Naive thymus-derived CD8-positive, alpha-beta T cell (primary cell): ENCODE data around the gene INA. TPM values are rescaled to one million over a fixed set of nuclear protein-coding genes. Genes with fewer than 3 reads are reported as not detected.

Source experiments
- ATAC-seq, 2 donors: fragments of 150-1000 bp; cut with Tn5 transposase in 1 of 2; sonication (Bioruptor Pico), chemical (Tn5 transposase) in 1 of 2; 1 replicate in 1 of 2; 2 replicates in 1 of 2; pipeline ENCODE4 v1.10.0; 2021; ENCODE audit warnings: mild to moderate bottlenecking in 2 of 2, moderate library complexity in 2 of 2
- POLR2A ChIA-PET: fragments of 350-600 bp; sonication (Branson Sonifier 250); formaldehyde crosslinking; loops from one replicate; lab custom pipeline; 2021; ENCODE audit warnings: antibody characterized with exemption; lab: Charles Lee
- DNase-seq, 10 donors: peaks; one replicate each; pipeline versions ENCODE4 v3.0.0 to v3.0.0-alpha.2; 2020 to 2022
- H3K27ac Mint-ChIP-seq, 10 donors: one replicate each; pipeline ENCODE4 v1.8.0; 2020 to 2022; ENCODE audit warnings: mild to moderate bottlenecking in 10 of 10, mixed read lengths in 10 of 10, moderate library complexity in 4 of 10, inconsistent platforms in 1 of 10
- H3K27me3 Mint-ChIP-seq, 5 donors: one replicate each; pipeline ENCODE4 v1.8.0; 2021 to 2022; ENCODE audit warnings: mixed read lengths in 5 of 5
- H3K36me3 Mint-ChIP-seq, 3 donors: one replicate each; pipeline ENCODE4 v1.8.0; 2020 to 2022; ENCODE audit warnings: mixed read lengths in 3 of 3, mild to moderate bottlenecking in 2 of 3, inconsistent platforms in 1 of 3
- H3K4me1 Mint-ChIP-seq, 4 donors: one replicate each; pipeline ENCODE4 v1.8.0; 2021 to 2022; ENCODE audit warnings: mixed read lengths in 4 of 4
- H3K4me3 Mint-ChIP-seq, 10 donors: one replicate each; pipeline ENCODE4 v1.8.0; 2020 to 2022; ENCODE audit warnings: mild to moderate bottlenecking in 10 of 10, mixed read lengths in 10 of 10, moderate library complexity in 6 of 10, inconsistent platforms in 1 of 10
- H3K9me3 Mint-ChIP-seq, 9 donors: one replicate each; pipeline ENCODE4 v1.8.0; 2020 to 2022; ENCODE audit warnings: mixed read lengths in 9 of 9, mild to moderate bottlenecking in 3 of 9, inconsistent platforms in 1 of 9, moderate library complexity in 1 of 9
- polyA plus RNA-seq, 3 donors: library from polyadenylated mRNA; unstranded; fragments of 300-500 nt; fragmentation: Illumina TruSeq; gene quantifications; one replicate each; pipeline ENCODE4 v1.2.3, GENCODE V29; 2021
- total RNA-seq, 8 experiments: library from RNA in 2 of 8; stranded (reverse) in 2 of 8; gene quantifications; one replicate each; pipeline ENCODE4 v1.2.3 and lab custom pipeline; 2021 to 2026

The INA gene
- total and polyA plus RNA-seq, 5 experiments from 2014 or later: not detected

DNA sequence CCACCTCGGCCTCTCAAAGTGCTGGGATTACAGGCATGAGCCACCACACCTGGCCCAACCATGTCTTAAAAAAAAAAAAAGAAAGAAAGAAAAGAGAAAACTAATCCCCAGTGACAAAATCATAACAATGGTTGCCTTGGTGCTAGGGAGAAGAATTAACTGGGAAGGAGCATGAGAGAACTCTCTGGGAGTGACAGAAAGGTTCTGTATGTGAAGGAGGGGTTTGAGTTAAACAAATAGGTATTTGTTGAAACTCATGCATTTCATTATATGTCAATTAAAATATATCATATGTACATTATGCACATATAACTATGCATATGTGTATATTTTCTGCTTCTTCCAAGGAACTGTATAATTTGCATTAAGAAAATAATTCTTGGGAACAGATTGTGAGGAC, 33.3 kb downstream of the INA start:
- no peak for ATAC-seq
- DNase-seq: no peak
- Mint-ChIP-seq H3K4me3 (no peak overlapping the region), H3K4me1 (no peaks in the 10 kb centered on the region), H3K36me3 (peaks cover 0 to 64% (median 25%) of the 10 kb centered on the region in 3 donors), H3K9me3 (no peaks in the 10 kb centered on the region), H3K27ac (no peak overlapping the region), H3K27me3 (no peaks in the 10 kb centered on the region)
- POLR2A ChIA-PET: no interaction called here

DNA sequence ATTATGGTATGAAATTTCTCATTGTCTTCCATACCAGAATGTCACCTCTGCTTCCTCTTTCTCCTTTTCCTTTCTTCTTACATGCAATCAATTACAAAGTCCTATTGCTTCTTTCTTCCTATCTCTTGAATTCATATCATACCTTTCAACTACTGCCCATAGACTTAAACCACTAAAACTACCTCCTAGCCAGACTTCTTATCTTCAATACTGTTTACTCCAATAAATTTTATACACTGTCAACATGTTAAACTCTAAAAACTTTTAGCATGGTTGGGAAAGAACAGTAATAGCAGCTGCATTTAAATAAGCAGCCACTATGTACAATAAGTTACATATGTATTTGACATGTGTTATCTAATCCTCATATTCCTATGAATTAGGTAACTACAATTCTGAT, 39.1 kb downstream of the INA start:
- H3K4me1 Mint-ChIP-seq: no peaks in the 10 kb centered on the region
- POLR2A ChIA-PET: no interaction called here
- peak overlapping the region in 1 of 10 donors; percentile 1 for H3K27ac Mint-ChIP-seq
- no peak for ATAC-seq
- H3K36me3 Mint-ChIP-seq: peaks cover 0 to 65% (median 31%) of the 10 kb centered on the region in 3 donors
- no peaks in the 10 kb centered on the region for H3K27me3 Mint-ChIP-seq
- DNase-seq: no peak
- H3K4me3 Mint-ChIP-seq: no peak overlapping the region
- H3K9me3 Mint-ChIP-seq: no peaks in the 10 kb centered on the region

DNA sequence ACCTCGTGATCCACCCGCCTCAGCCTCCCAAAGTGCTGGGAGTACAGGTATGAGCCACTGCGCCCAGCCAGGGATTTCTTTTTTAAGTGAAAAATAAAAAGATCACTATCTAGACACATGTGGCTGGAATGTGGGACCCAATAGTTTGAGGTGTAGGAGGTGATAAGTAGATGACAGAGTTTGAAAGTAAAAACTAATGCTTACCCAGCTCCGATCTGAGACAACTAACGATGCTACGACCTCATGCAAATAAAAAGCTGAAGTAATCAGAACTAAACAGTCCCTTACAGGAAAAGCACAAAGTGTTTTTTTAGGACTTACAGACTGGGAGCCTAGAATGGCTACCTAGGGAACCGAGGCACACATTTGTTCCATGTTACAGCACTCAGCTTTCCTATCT, 51.0 kb downstream of the INA start:
- Mint-ChIP-seq H3K36me3 (peaks cover 0 to 70% (median 13%) of the 10 kb centered on the region in 3 donors), H3K4me3 (no peak overlapping the region), H3K27me3 (no peaks in the 10 kb centered on the region), H3K4me1 (no peaks in the 10 kb centered on the region), H3K27ac (no peak overlapping the region), H3K9me3 (no peaks in the 10 kb centered on the region)
- ATAC-seq (no peak), DNase-seq (no peak)
- POLR2A ChIA-PET: no interaction called here

DNA sequence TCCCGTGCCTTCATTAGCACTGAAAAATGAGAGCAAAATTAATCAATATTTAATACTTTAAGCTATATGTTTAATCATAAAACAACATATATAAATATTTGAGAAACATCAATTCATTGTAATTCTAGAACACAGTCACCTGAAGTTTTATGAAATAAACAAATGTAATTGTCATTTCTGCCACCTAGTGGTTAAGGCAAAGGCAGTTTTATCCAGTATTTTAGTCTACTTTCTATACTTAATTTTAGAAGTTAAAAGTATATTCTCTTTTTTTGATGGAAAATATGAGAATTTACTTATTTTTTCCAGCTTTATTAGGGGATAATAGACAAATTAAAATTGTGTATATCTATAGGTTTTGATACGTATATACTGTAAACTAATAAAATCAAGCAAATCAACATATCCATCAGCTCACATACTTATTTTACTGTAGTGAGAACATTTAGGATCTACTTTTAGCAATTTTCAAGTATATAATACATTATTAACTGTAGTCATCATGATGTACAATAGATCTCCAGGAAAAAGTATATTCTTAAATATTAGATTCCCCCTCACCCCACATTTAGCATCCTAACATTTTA, 57.1 kb downstream of the INA start:
- H3K27ac Mint-ChIP-seq: no peak overlapping the region
- peak in 3 of 10 donors; percentile 12 to 30 (median 19) for DNase-seq
- H3K4me3 Mint-ChIP-seq: no peak overlapping the region
- H3K36me3 Mint-ChIP-seq: peaks cover 0 to 65% (median 3%) of the 10 kb centered on the region in 3 donors
- POLR2A ChIA-PET: interaction anchor here (1.3 kb wide), 1 partner anchor 34 kb away, joined by 5 read pairs; the partner anchor contains the start of gene TAF5
- ATAC-seq: no peak
- no peaks in the 10 kb centered on the region for H3K9me3 Mint-ChIP-seq
- H3K4me1 Mint-ChIP-seq: no peaks in the 10 kb centered on the region
- H3K27me3 Mint-ChIP-seq: no peaks in the 10 kb centered on the region

- Mint-ChIP-seq H3K36me3 (peaks cover 0 to 65% (median 3%) of the 10 kb centered on the region in 3 donors), H3K27me3 (no peaks in the 10 kb centered on the region), H3K27ac (no peak overlapping the region), H3K4me3 (no peak overlapping the region), H3K4me1 (no peaks in the 10 kb centered on the region), H3K9me3 (no peaks in the 10 kb centered on the region)
- no peak for ATAC-seq
- no peak for DNase-seq
- POLR2A ChIA-PET: interaction anchor here (1.3 kb wide), 1 partner anchor 33 kb away, joined by 5 read pairs; the partner anchor contains the start of gene TAF5
These were observed 57.6 kb downstream of the INA start for GRCh38 chr10:103334567-103334966.

GRCh38 chr10:103336370-103336769, 59.4 kb downstream of the INA start:
- Mint-ChIP-seq H3K4me3 (no peak overlapping the region), H3K9me3 (no peaks in the 10 kb centered on the region), H3K4me1 (no peaks in the 10 kb centered on the region), H3K27me3 (no peaks in the 10 kb centered on the region), H3K27ac (no peak overlapping the region), H3K36me3 (peaks cover 0 to 62% (median 0%) of the 10 kb centered on the region in 3 donors)
- ATAC-seq: no peak
- DNase-seq: no peak
- POLR2A ChIA-PET: no interaction called here

Other genes with a start within 250 kb of the INA start
- gene NT5C2, start 83.9 kb upstream of the INA start, total RNA-seq: 10 to 100 TPM; 80.8 to 94.7 TPM
- gene NT5C2, start 83.9 kb upstream of the INA start, polyA plus RNA-seq: 10 to 100 TPM; 48.1 to 63.9 (median 58.3) TPM
- gene RPEL1, start 31.3 kb upstream of the INA start, total RNA-seq: not detected
- gene RPEL1, start 31.3 kb upstream of the INA start, polyA plus RNA-seq: not detected
- gene PCGF6, start 74.0 kb downstream of the INA start, total RNA-seq: 1 to 10 TPM; 7.9 to 8.1 TPM
- 1 to 10 TPM; 4.4 to 7.2 (median 5.3) TPM for gene PCGF6, start 74.0 kb downstream of the INA start, polyA plus RNA-seq
- 1 to 10 TPM; 6.2 to 6.6 TPM for gene TAF5, start 90.8 kb downstream of the INA start, total RNA-seq
- 1 to 10 TPM; 1.3 to 3.7 (median 2.6) TPM for gene TAF5, start 90.8 kb downstream of the INA start, polyA plus RNA-seq
- 100 to 1,000 TPM; 140 to 146 TPM for gene ATP5MK, start 119.3 kb downstream of the INA start, total RNA-seq
- 100 to 1,000 TPM; 385 to 601 (median 461) TPM for gene ATP5MK, start 119.3 kb downstream of the INA start, polyA plus RNA-seq
- gene PDCD11, start 119.5 kb downstream of the INA start, total RNA-seq: 10 to 100 TPM; 40.3 to 44.2 TPM
- 10 to 100 TPM in 1 of 3 donors, 1 to 10 TPM in 2; 8.6 to 14.9 (median 9.9) TPM for gene PDCD11, start 119.5 kb downstream of the INA start, polyA plus RNA-seq
- 10 to 100 TPM; 18.6 to 22.4 TPM for gene CALHM2, start 175.2 kb downstream of the INA start, total RNA-seq
- 10 to 100 TPM in 1 of 3 donors, 1 to 10 TPM in 2; 3.0 to 16.8 (median 5.8) TPM for gene CALHM2, start 175.2 kb downstream of the INA start, polyA plus RNA-seq
- not detected for gene CALHM1, start 181.8 kb downstream of the INA start, total RNA-seq
- gene CALHM1, start 181.8 kb downstream of the INA start, polyA plus RNA-seq: under 1 TPM in 1 of 3 donors, not detected in 2; 0.05 TPM
- not detected for gene CALHM3, start 202.1 kb downstream of the INA start, total RNA-seq
- gene CALHM3, start 202.1 kb downstream of the INA start, polyA plus RNA-seq: not detected
- 1 to 10 TPM; 1.2 to 1.3 TPM for gene NEURL1, start 216.6 kb downstream of the INA start, total RNA-seq
- gene NEURL1, start 216.6 kb downstream of the INA start, polyA plus RNA-seq: under 1 TPM; 0.17 to 0.73 (median 0.72) TPM